H9 (cell line): ENCODE data around the gene HOOK2. TPM values are rescaled to one million over a fixed set of nuclear protein-coding genes. Genes with fewer than 3 reads are reported as not detected.

Source experiments
- DNase-seq: peaks from one replicate; pipeline ENCODE4 v3.0.0-alpha.2; 2017
- H2AFZ ChIP-seq: one replicate; pipeline ENCODE4 v1.6.1; 2013; ENCODE audit warnings: mild to moderate bottlenecking, low read length, control low read depth, moderate library complexity
- H2AK5ac ChIP-seq: 2 replicates; pipeline ENCODE4 v1.6.1; 2013; ENCODE audit warnings: low read length, control low read depth, mixed read lengths; ENCODE audit not compliant: insufficient read length
- H2BK120ac ChIP-seq: one replicate; pipeline ENCODE4 v1.6.1; 2013; ENCODE audit warnings: low read depth, mild to moderate bottlenecking, low read length, control low read depth, inconsistent platforms; ENCODE audit not compliant: poor library complexity, severe bottlenecking
- H2BK12ac ChIP-seq: 2 replicates; pipeline ENCODE4 v1.6.1; 2013; ENCODE audit warnings: low read length, control low read depth, mixed read lengths, low read depth; ENCODE audit not compliant: insufficient read length
- H2BK15ac ChIP-seq: 2 replicates; pipeline ENCODE4 v1.6.1; 2013; ENCODE audit warnings: low read depth, low read length, control low read depth
- H2BK20ac ChIP-seq: one replicate; pipeline ENCODE4 v1.6.1; 2013; ENCODE audit warnings: low read depth, mild to moderate bottlenecking, low read length, control low read depth, inconsistent platforms; ENCODE audit not compliant: poor library complexity, severe bottlenecking
- H2BK5ac ChIP-seq: 2 replicates; pipeline ENCODE4 v1.6.1; 2013; ENCODE audit warnings: low read length, control low read depth, mixed read lengths; ENCODE audit not compliant: insufficient read length
- H3K14ac ChIP-seq: 2 replicates; pipeline ENCODE4 v1.6.1; 2013; ENCODE audit warnings: low read length, control low read depth; ENCODE audit not compliant: insufficient read depth
- H3K18ac ChIP-seq: 2 replicates; pipeline ENCODE4 v1.6.1; 2013; ENCODE audit warnings: low read depth, mild to moderate bottlenecking, mixed read lengths, low read length, control low read depth; ENCODE audit not compliant: insufficient read length
- H3K23ac ChIP-seq: 2 replicates; pipeline ENCODE4 v1.6.1; 2013; ENCODE audit warnings: low read length, control low read depth, mixed read lengths, low read depth; ENCODE audit not compliant: insufficient read length
- H3K23me2 ChIP-seq: 2 replicates; pipeline ENCODE4 v1.6.1; 2013; ENCODE audit warnings: low read depth, mild to moderate bottlenecking, mixed read lengths, low read length, control low read depth; ENCODE audit not compliant: insufficient read length, poor library complexity, severe bottlenecking
- H3K27ac ChIP-seq: 2 replicates; pipeline ENCODE4 v1.5.1; 2013; ENCODE audit warnings: low read length, control low read depth, mixed read lengths, low read depth; ENCODE audit not compliant: insufficient read length
- H3K27me3 ChIP-seq: 2 replicates; pipeline ENCODE4 v1.6.1; 2013; ENCODE audit warnings: low read length, control low read depth, inconsistent platforms; ENCODE audit not compliant: insufficient read depth
- H3K4ac ChIP-seq: 2 replicates; pipeline ENCODE4 v1.6.1; 2013; ENCODE audit warnings: low read depth, mild to moderate bottlenecking, control low read depth, inconsistent platforms, low read length, moderate library complexity
- H3K4me1 ChIP-seq: 2 replicates; pipeline ENCODE4 v1.6.1; 2013; ENCODE audit warnings: low read length, control low read depth, inconsistent platforms; ENCODE audit not compliant: insufficient read depth
- H3K4me2 ChIP-seq: 2 replicates; pipeline ENCODE4 v1.6.1; 2013; ENCODE audit warnings: low read length, control low read depth, mixed read lengths; ENCODE audit not compliant: insufficient read length, insufficient read depth
- H3K56ac ChIP-seq: 2 replicates; pipeline ENCODE4 v1.6.1; 2013; ENCODE audit warnings: low read depth, mild to moderate bottlenecking, mixed read lengths, low read length, control low read depth; ENCODE audit not compliant: insufficient read length
- H3K79me1 ChIP-seq: 2 replicates; pipeline ENCODE4 v1.6.1; 2013; ENCODE audit warnings: low read depth, mild to moderate bottlenecking, moderate library complexity, low read length, control low read depth, inconsistent platforms; ENCODE audit not compliant: insufficient read depth, poor library complexity, severe bottlenecking
- H3K79me2 ChIP-seq: 2 replicates; pipeline ENCODE4 v1.6.1; 2013; ENCODE audit warnings: low read length, control low read depth, inconsistent platforms; ENCODE audit not compliant: insufficient read depth
- H3K9ac ChIP-seq: 2 replicates; pipeline ENCODE4 v1.6.1; 2013; ENCODE audit warnings: low read length, control low read depth, mixed read lengths; ENCODE audit not compliant: insufficient read length; ENCODE audit errors: extremely low read depth
- H3K9me3 ChIP-seq: one replicate; pipeline ENCODE4 v1.6.1; 2013; ENCODE audit warnings: low read depth, low read length, inconsistent platforms; ENCODE audit not compliant: control insufficient read depth
- H3T11ph ChIP-seq: one replicate; pipeline ENCODE4 v1.6.1; 2013; ENCODE audit warnings: mild to moderate bottlenecking, low read length, control low read depth, inconsistent platforms
- H4K20me1 ChIP-seq: one replicate; pipeline ENCODE4 v1.6.1; 2013; ENCODE audit not compliant: control insufficient read depth, insufficient read length, insufficient read depth
- H4K5ac ChIP-seq: 2 replicates; pipeline ENCODE4 v1.6.1; 2013; ENCODE audit warnings: low read depth, mild to moderate bottlenecking, mixed read lengths, low read length, control low read depth; ENCODE audit not compliant: insufficient read length
- H4K8ac ChIP-seq: replicated peaks from 2 replicates; pipeline ENCODE4 v1.6.1; 2013; ENCODE audit warnings: low read length, control low read depth, mixed read lengths, low read depth; ENCODE audit not compliant: insufficient read length
- H4K91ac ChIP-seq: 2 replicates; pipeline ENCODE4 v1.6.1; 2013; ENCODE audit warnings: low read depth, mild to moderate bottlenecking, moderate library complexity, mixed read lengths, low read length, control low read depth; ENCODE audit not compliant: insufficient read length
- H3K27ac Mint-ChIP-seq, 3 experiments: 2 replicates in 2 of 3; 3 replicates in 1 of 3; pipeline ENCODE4 v1.8.0; 2020 to 2021; ENCODE audit warnings: mixed read lengths in 3 of 3, mild to moderate bottlenecking in 1 of 3, moderate library complexity in 1 of 3
- H3K27me3 Mint-ChIP-seq: 2 replicates; pipeline ENCODE4 v1.8.0; 2021; ENCODE audit warnings: low read depth, mild to moderate bottlenecking, moderate library complexity, mixed read lengths
- H3K36me3 Mint-ChIP-seq, 3 experiments: 2 replicates in 2 of 3; 3 replicates in 1 of 3; pipeline ENCODE4 v1.8.0; 2020 to 2021; ENCODE audit warnings: low read depth in 3 of 3, mixed read lengths in 3 of 3; ENCODE audit not compliant: insufficient read depth in 1 of 3
- H3K4me1 Mint-ChIP-seq, 2 experiments: 2 replicates each; pipeline ENCODE4 v1.8.0; 2020; ENCODE audit warnings: mixed read lengths in 2 of 2
- H3K4me3 Mint-ChIP-seq, 2 experiments: 2 replicates in 1 of 2; 3 replicates in 1 of 2; pipeline ENCODE4 v1.8.0; 2020 to 2021; ENCODE audit warnings: mild to moderate bottlenecking in 2 of 2, mixed read lengths in 2 of 2, moderate library complexity in 1 of 2
- H3K9me3 Mint-ChIP-seq, 2 experiments: 2 replicates in 1 of 2; 3 replicates in 1 of 2; pipeline ENCODE4 v1.8.0; 2020; ENCODE audit warnings: mild to moderate bottlenecking in 2 of 2, mixed read lengths in 2 of 2, moderate library complexity in 1 of 2
- CTCF ChIP-seq: fragments of 200-600 bp; sonication (generic); conservative IDR thresholded peaks from 3 replicates; pipeline ENCODE4 v1.8.0; 2021; ENCODE audit warnings: antibody characterized with exemption, mild to moderate bottlenecking
- WGBS: extraction: QIAGEN DNeasy Blood & Tissue Kit; methylation state at CpG from one replicate; pipeline ENCODE4 v1.1.7; 2013; ENCODE audit warnings: missing lambda C conversion rate, low lambda C conversion rate, mixed read lengths; ENCODE audit not compliant: insufficient read length; ENCODE audit errors: extremely low coverage; 5-methylcytosine and 5-hydroxymethylcytosine counted together
- total RNA-seq: library from RNA; stranded (reverse); gene quantifications from 2 replicates; pipeline ENCODE4 v1.2.1, GENCODE V29; 2021

HOOK2 gene
- total RNA-seq, 1 experiment from 2014 or later = 64.7 TPM

DNA sequence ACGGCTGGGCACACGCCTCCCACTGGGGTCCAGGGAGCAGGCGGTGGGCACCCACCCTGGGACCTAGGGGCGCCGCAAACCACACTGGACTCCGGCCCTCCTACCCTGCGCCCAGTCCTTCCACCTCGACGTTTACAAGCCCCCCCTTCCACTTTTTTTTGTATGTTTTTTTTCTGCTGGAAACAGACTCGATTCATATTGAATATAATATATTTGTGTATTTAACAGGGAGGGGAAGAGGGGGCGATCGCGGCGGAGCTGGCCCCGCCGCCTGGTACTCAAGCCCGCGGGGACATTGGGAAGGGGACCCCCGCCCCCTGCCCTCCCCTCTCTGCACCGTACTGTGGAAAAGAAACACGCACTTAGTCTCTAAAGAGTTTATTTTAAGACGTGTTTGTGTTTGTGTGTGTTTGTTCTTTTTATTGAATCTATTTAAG, 17.5 kb upstream of the HOOK2 start:
- Histone ChIP-seq H3K27me3 (no peaks in the 10 kb centered on the region; the same call in 1 of the 2 replicates), H4K20me1 (no peaks in the 10 kb centered on the region), H3K23me2 (peaks cover 37% of the 10 kb centered on the region), H3K23ac (no peak overlapping the region), H3K9ac (peak overlapping the region; percentile 59), H2BK15ac (no peak overlapping the region), H3K56ac (no peak overlapping the region), H2AK5ac (no peak overlapping the region), H4K8ac (no peak overlapping the region), H4K5ac (no peak overlapping the region), H3K14ac (peak overlapping the region; percentile 92; the same call in 1 of the 2 replicates), H2BK120ac (no peak overlapping the region), H3K4me1 (peaks cover 2% of the 10 kb centered on the region; the same call in 1 of the 2 replicates), H3K79me1 (no peaks in the 10 kb centered on the region), H3K4me2 (peak overlapping the region; percentile 48), H3T11ph (no peak overlapping the region), H3K27ac (no peak overlapping the region), H3K9me3 (no peaks in the 10 kb centered on the region), H2BK20ac (no peak overlapping the region), H2BK5ac (no peak overlapping the region), H2AFZ (no peak overlapping the region), H3K4ac (no peak overlapping the region), H3K18ac (peak overlapping the region; percentile 82), H4K91ac (no peak overlapping the region), H3K79me2 (no peaks in the 10 kb centered on the region), H2BK12ac (no peak overlapping the region)
- no peak for TF ChIP-seq CTCF
- DNase-seq = no peak
- no peaks in the 10 kb centered on the region for H3K9me3 Mint-ChIP-seq
- H3K4me3 Mint-ChIP-seq = peak overlapping the region; percentile 85 to 87
- H3K36me3 Mint-ChIP-seq = peaks cover 0 to 13% (median 10%) of the 10 kb centered on the region in 3 experiments; a peak in 5 of 7 replicates
- no CpG with 5 or more reads among the region's 22 CpGs for WGBS
- peaks cover 40 to 41% of the 10 kb centered on the region in 2 experiments for H3K4me1 Mint-ChIP-seq
- peaks cover 8% of the 10 kb centered on the region for H3K27me3 Mint-ChIP-seq
- no peak overlapping the region for H3K27ac Mint-ChIP-seq
